Heart left ventricle (tissue), 16 donors: ENCODE data around the gene RAPGEFL1. TPM values are rescaled to one million over a fixed set of nuclear protein-coding genes. Genes with fewer than 3 reads are reported as not detected.
"Not testable (repeated sequence)": the region's sequence is repeated elsewhere in the genome, so short reads cannot be mapped to it uniquely, and the experiment has no call there.

Source experiments
- ATAC-seq, 4 donors: fragments of 200-7000 bp; cut with Tn5 transposase; one replicate each; pipeline ENCODE4 v1.9.1; 2020 to 2022; ENCODE audit warnings: moderate library complexity in 4 of 4, mild to moderate bottlenecking in 3 of 4, moderate number of reproducible peaks in 1 of 4
- DNase-seq, 5 donors: peaks; one replicate each; pipeline ENCODE4 v3.0.0-alpha.2; 2020
- H3K27ac ChIP-seq, 12 donors: fragments of 200-600 bp; sonication (generic) in 4 of 12; one replicate each; pipeline versions ENCODE4 v1.5.0 to v1.8.0; 2016 to 2022; ENCODE audit warnings: mild to moderate bottlenecking in 2 of 12
- H3K27me3 ChIP-seq, 9 donors: fragments of 200-600 bp; sonication (generic) in 2 of 9; one replicate each; pipeline versions ENCODE4 v1.5.1 to v1.8.0; 2016 to 2022; ENCODE audit warnings: mild to moderate bottlenecking in 3 of 9
- H3K36me3 ChIP-seq, 9 donors: fragments of 200-600 bp; sonication (generic) in 2 of 9; one replicate each; pipeline versions ENCODE4 v1.5.0 to v1.8.0; 2018 to 2022; ENCODE audit warnings: mild to moderate bottlenecking in 2 of 9
- H3K4me1 ChIP-seq, 12 donors: fragments of 200-600 bp; sonication (generic) in 4 of 12; one replicate each; pipeline versions ENCODE4 v1.5.0 to v1.8.0; 2016 to 2022; ENCODE audit warnings: mild to moderate bottlenecking in 3 of 12
- H3K4me3 ChIP-seq, 12 donors: fragments of 200-600 bp; sonication (generic) in 4 of 12; one replicate each; pipeline versions ENCODE4 v1.5.0 to v1.8.0; 2017 to 2022; ENCODE audit warnings: mild to moderate bottlenecking in 9 of 12, moderate library complexity in 4 of 12
- H3K9me3 ChIP-seq, 12 donors: fragments of 200-600 bp; sonication (generic) in 4 of 12; one replicate each; pipeline versions ENCODE4 v1.5.0 to v1.8.0; 2016 to 2022; ENCODE audit warnings: mild to moderate bottlenecking in 1 of 12
- POLR2A ChIP-seq, 2 donors: fragments of 450-650 bp; IDR thresholded peaks; one replicate each; pipeline ENCODE4 v1.6.1; 2017; ENCODE audit warnings: antibody characterized with exemption in 2 of 2, mild to moderate bottlenecking in 2 of 2, moderate library complexity in 2 of 2
- WGBS, 4 donors: extraction: QIAGEN DNeasy Blood & Tissue Kit in 2 of 4; methylation state at CpG; one replicate each; pipeline versions ENCODE4 v1.1.5 to v1.1.7; 2013 to 2018; 5-methylcytosine and 5-hydroxymethylcytosine counted together
- intact Hi-C, 10 donors: fragments of 100-400 bp; cut with DNase I; formaldehyde crosslinking; loops; one replicate each; pipeline versions ENCODE4 v1.11.1 to v1.14.2; 2022
- polyA plus RNA-seq, 2 donors: library from polyadenylated mRNA; stranded (reverse); fragments of 200-250 nt; gene quantifications; one replicate each; pipeline ENCODE4 v1.2.3, GENCODE V29; 2013
- total RNA-seq, 9 donors: library from RNA; depleted of rRNA in 2 of 9; stranded (reverse); fragments of >200 nt in 2 of 9; fragmentation: NEBNext Ultra II Directional in 3 of 9; extraction: Animal tissue kit (Norgen Biotek cat#: 25700) in 3 of 9; gene quantifications; one replicate each; pipeline versions ENCODE4 v1.1.0 to v1.2.4, GENCODE V29; 2016 to 2023
- TF ChIP-seq, protein P1 (sequence below), 12 donors: fragments of 200-600 bp; sonication (generic) in 4 of 12; IDR thresholded peaks; one replicate each; pipeline versions ENCODE4 v1.5.0 to v1.8.0; 2018 to 2022; ENCODE audit warnings: antibody characterized with exemption in 12 of 12, mild to moderate bottlenecking in 5 of 12
- donor health status: ischemic (EF 13 %, LVEDD 7.1; RV severe dilation, severe dysfunction).
- donor health status: healthy with polysubstance abuse.
- donor health status: DM: no; HTN: yes; CAD: no.
- donor health status: DM: no; HTN: no; CAD: no.
- donor health status: ischemic (EF 25% LVEDD 6.9; RV normal size, moderate dysfunction).
- donor health status: ischemic (EF 25% LVEDD 5.7; RV mildly dilated, moderate dysfunction).
- donor health status: healthy.
- donor health status: DM: yes; HTN: yes; CAD: no.
- donor health status: ischemic (EF 35%, LVEDD 5.7; RV mildly dilated, moderate dysfunction).
- donor health status: nonischemic (EF 11% LVEDD 7.7; RV severe dilation, severe dysfunction).
- donor health status: DM: yes; HTN: yes; CAD: no.
- donor health status: PGD.
- donor health status: ischemic (EF 29% LVEDD 5.4; RV normal size, mild dysfunction).
- donor health status: nonischemic (EF 23%, LVEDD 6.1; RV moderate dilation, normal function).

Gene RAPGEFL1
- total and polyA plus RNA-seq, 11 donors: 2.2 to 6.6 (median 3.3) TPM

DNA sequence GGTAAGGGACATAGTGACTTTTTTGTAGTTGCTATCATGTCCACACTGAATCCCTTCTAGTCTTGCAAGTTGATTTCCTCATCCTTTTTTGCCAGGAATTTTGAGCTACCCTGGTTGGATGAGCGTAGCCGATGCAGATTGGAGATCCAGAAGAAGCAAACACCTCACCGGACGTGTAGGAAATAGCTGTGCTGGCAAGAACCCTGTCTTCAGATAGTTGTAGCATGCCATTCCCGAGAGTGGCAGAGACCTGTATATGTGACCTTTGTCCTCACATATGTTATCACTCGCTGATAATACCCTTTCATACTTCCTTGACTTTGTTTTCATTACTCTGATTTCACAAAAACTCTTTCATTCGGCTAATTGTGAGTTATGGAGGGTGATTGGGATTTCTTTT lies 43.1 kb upstream of the RAPGEFL1 start:
- ATAC-seq (no peak), DNase-seq (no peak)
- H3K36me3 ChIP-seq: peaks cover 1 to 89% (median 81%) of the 10 kb centered on the region in 9 donors
- no peak overlapping the region for H3K4me3 ChIP-seq
- H3K27ac ChIP-seq: peak overlapping the region in 1 of 12 donors; percentile 28
- H3K4me1 ChIP-seq: peaks cover 0 to 20% (median 4%) of the 10 kb centered on the region in 12 donors
- H3K9me3 ChIP-seq: no peaks in the 10 kb centered on the region
- no peak for TF ChIP-seq POLR2A (IDR thresholded peaks at IDR 0.05)
- TF ChIP-seq, protein P1, sequence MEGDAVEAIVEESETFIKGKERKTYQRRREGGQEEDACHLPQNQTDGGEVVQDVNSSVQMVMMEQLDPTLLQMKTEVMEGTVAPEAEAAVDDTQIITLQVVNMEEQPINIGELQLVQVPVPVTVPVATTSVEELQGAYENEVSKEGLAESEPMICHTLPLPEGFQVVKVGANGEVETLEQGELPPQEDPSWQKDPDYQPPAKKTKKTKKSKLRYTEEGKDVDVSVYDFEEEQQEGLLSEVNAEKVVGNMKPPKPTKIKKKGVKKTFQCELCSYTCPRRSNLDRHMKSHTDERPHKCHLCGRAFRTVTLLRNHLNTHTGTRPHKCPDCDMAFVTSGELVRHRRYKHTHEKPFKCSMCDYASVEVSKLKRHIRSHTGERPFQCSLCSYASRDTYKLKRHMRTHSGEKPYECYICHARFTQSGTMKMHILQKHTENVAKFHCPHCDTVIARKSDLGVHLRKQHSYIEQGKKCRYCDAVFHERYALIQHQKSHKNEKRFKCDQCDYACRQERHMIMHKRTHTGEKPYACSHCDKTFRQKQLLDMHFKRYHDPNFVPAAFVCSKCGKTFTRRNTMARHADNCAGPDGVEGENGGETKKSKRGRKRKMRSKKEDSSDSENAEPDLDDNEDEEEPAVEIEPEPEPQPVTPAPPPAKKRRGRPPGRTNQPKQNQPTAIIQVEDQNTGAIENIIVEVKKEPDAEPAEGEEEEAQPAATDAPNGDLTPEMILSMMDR (IDR thresholded peaks at IDR 0.05): no peak
- intact Hi-C loops: loop anchor here in 1 of 10 donors (10.0 kb wide), 1 partner anchor 501 kb away; no protein-coding TSS in a partner anchor
- 48 to 56% (median 54%) methylated on average over 7 of the region's 7 CpGs for WGBS, 4 donors
- no peaks in the 10 kb centered on the region for H3K27me3 ChIP-seq

DNA sequence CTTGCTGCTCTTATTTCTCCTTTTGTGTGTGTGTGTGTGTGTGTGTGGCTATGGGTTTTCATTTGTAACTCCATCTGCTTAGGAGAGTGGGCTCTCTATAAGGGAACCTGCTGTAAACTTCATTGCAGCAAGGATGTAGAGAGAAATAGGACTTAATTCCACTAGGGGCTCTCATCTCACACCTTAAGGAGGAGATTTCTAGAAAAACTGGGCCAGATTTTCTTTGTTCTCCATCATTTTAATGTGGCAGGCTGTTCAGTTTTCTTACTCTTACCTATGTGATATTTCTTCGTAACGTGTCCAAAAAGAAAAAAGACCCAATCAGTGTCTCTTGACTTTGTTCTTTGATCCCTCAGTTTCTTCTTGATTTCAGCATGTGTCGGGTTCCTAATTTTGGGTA lies 41.5 kb upstream of the RAPGEFL1 start:
- DNase-seq: no peak
- H3K4me3 ChIP-seq: no peak overlapping the region
- 94 to 96% (median 94%) methylated on average over 3 of the region's 3 CpGs for WGBS, 4 donors
- peaks cover 0 to 16% (median 10%) of the 10 kb centered on the region in 12 donors for H3K4me1 ChIP-seq
- peaks cover 0 to 73% (median 64%) of the 10 kb centered on the region in 9 donors for H3K36me3 ChIP-seq
- intact Hi-C loops: loop anchor here in 1 of 10 donors (10.0 kb wide), 1 partner anchor 499 kb away; no protein-coding TSS in a partner anchor
- ATAC-seq: no peak
- H3K27ac ChIP-seq: peak overlapping the region in 1 of 12 donors; percentile 13
- H3K27me3 ChIP-seq: no peaks in the 10 kb centered on the region
- no peak for TF ChIP-seq POLR2A (IDR thresholded peaks at IDR 0.05)
- TF ChIP-seq, protein P1 (IDR thresholded peaks at IDR 0.05): no peak
- H3K9me3 ChIP-seq: no peaks in the 10 kb centered on the region

DNA sequence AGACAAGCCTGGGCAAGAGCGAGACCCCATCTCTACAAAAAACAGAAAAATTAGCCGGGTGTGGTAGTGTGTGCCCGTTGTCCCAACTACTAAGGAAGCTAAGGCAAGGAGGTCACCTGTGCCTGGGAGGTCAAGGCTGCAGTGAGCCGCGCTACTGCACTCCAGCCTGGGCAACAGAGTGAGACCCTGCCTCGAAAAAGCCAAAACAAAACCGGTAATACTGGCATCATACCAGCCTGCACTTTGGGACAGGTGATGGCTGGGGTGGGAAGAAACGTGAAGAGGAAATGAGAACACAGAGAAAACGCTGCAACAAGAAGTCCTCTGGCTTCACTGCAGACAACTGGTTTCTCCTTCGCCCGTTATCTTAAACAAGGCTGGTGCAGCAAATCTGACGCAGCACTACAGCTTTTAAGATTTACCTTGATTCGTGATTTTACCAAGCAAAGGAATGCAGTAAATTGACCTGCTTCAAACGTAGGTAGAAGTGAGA lies 37.7 kb upstream of the RAPGEFL1 start:
- Histone ChIP-seq H3K27ac (peak overlapping the region; percentile 89 to 99 (median 98)), H3K4me3 (peak overlapping the region; percentile 45 to 91 (median 79)), H3K9me3 (no peaks in the 10 kb centered on the region), H3K27me3 (no peaks in the 10 kb centered on the region), H3K4me1 (peaks cover 3 to 27% (median 22%) of the 10 kb centered on the region in 12 donors), H3K36me3 (peaks cover 0 to 70% (median 61%) of the 10 kb centered on the region in 9 donors)
- TF ChIP-seq POLR2A (IDR thresholded peaks at IDR 0.05): no peak
- TF ChIP-seq, protein P1 (IDR thresholded peaks at IDR 0.05): no peak
- DNase-seq (peak in 1 of 5 donors; percentile 20), ATAC-seq (peak in 3 of 4 donors; percentile 1 to 3 (median 1))
- intact Hi-C loops: loop anchor here in 6 of 10 donors (1.0 to 10.0 kb wide), 3 partner anchors 16 to 495 kb away; no protein-coding TSS in a partner anchor
- WGBS, 4 donors: 15 to 21% (median 19%) methylated on average over 14 of the region's 14 CpGs

DNA sequence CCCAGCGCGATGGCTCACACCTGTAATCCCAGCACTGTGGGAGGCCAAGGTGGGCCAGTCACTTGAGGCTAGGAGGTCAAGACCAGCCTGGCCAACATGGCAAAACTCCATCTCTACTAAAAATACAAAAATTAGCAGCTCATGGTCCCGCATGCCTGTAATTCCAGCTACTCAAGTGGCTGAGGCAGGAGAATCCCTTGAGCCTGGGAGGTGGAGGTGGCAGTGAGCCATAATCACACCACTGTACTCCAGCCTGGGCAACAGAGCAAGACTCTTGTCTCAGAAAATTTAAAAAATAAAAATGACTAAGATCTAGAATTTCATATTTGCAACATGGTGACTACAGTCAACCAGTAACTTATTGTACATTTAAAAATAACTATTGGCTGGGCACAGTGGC lies 34.1 kb upstream of the RAPGEFL1 start:
- H3K27ac ChIP-seq, intact Hi-C loops: not testable (repeated sequence)
- H3K4me1 ChIP-seq: peaks cover 3 to 40% (median 26%) of the 10 kb centered on the region in 12 donors

More for the DNA sequence above, 34.1 kb upstream of the RAPGEFL1 start:
- H3K4me3 ChIP-seq, ATAC-seq, DNase-seq, H3K9me3 ChIP-seq, H3K27me3 ChIP-seq: not testable (repeated sequence)
- peaks cover 0 to 70% (median 67%) of the 10 kb centered on the region in 9 donors for H3K36me3 ChIP-seq
- WGBS, 4 donors: 82 to 86% (median 84%) methylated on average over 3 of the region's 3 CpGs
